Body of pancreas (tissue), 4 donors: Measurements from ENCODE around the gene CNOT6. TPM values are rescaled to one million over a fixed set of nuclear protein-coding genes. Genes with fewer than 3 reads are reported as not detected.

Source experiments
- ATAC-seq: fragments of 150-250 bp; one replicate; pipeline ENCODE4 v1.9.1; 2016
- DNase-seq, 4 donors: peaks; one replicate each; pipeline ENCODE4 v3.0.0-alpha.2; 2019
- H3K27ac ChIP-seq, 4 donors: fragments of 200-600 bp; sonication (generic); 1 replicate in 3 of 4; 2 replicates in 1 of 4; pipeline versions ENCODE4 v1.5.1 to v1.6.1; 2016 to 2019; ENCODE audit warnings: mild to moderate bottlenecking in 1 of 4, mixed read lengths in 1 of 4, moderate library complexity in 1 of 4
- H3K27me3 ChIP-seq, 2 donors: fragments of 200-600 bp; sonication (generic); one replicate each; pipeline ENCODE4 v1.6.0; 2016; ENCODE audit warnings: mild to moderate bottlenecking in 1 of 2
- H3K36me3 ChIP-seq, 2 donors: fragments of 200-600 bp; sonication (generic); replicated peaks in 1 of 2; 2 replicates each; pipeline ENCODE4 v1.5.1; 2016; ENCODE audit warnings: low read depth in 2 of 2; ENCODE audit not compliant: insufficient read depth in 1 of 2
- H3K4me1 ChIP-seq: fragments of 200-600 bp; sonication (generic); one replicate; pipeline ENCODE4 v1.6.0; 2016
- H3K4me3 ChIP-seq, 2 donors: fragments of 200-600 bp; sonication (generic); 1 replicate in 1 of 2; 2 replicates in 1 of 2; pipeline ENCODE4 v1.5.1; 2016 to 2019
- H3K9me3 ChIP-seq, 3 donors: fragments of 200-600 bp; sonication (generic); 1 replicate in 2 of 3; 2 replicates in 1 of 3; pipeline ENCODE4 v1.5.1; 2016
- CTCF ChIP-seq, 7 experiments: fragments of 450-650 bp in 4 of 7; fragments of 200-600 bp in 3 of 7; sonication (generic) in 3 of 7; IDR thresholded peaks; one replicate each; pipeline ENCODE4 v1.5.1; 2016 to 2019; ENCODE audit warnings: antibody characterized with exemption in 7 of 7
- POLR2A ChIP-seq, 3 donors: fragments of 450-650 bp; IDR thresholded peaks; one replicate each; pipeline ENCODE4 v1.6.1; 2016; ENCODE audit warnings: antibody characterized with exemption in 3 of 3, mild to moderate bottlenecking in 2 of 3
- WGBS, 2 donors: methylation state at CpG; one replicate each; pipeline ENCODE4 v1.1.5; 2017; 5-methylcytosine and 5-hydroxymethylcytosine counted together
- intact Hi-C: fragments of 100-400 bp; cut with DNase I; formaldehyde crosslinking; loops from one replicate; pipeline ENCODE4 v1.15.1; 2023
- total RNA-seq, 2 donors: library from RNA; depleted of rRNA; stranded (reverse); fragments of >200 nt; gene quantifications; one replicate each; pipeline ENCODE4 v1.1.0, GENCODE V29; 2016

The CNOT6 gene
- total RNA-seq, 2 donors from 2014 or later: 4.0 to 7.5 TPM

GRCh38 chr5:180600554-180601041 is 106.4 kb downstream of the CNOT6 start:
- intact Hi-C loops: loop anchor here (10.0 kb wide), 1 partner anchor 56 kb away; no protein-coding TSS in a partner anchor
- ATAC-seq: no peak
- no peak overlapping the region for H3K27ac ChIP-seq
- no peaks in the 10 kb centered on the region for H3K36me3 ChIP-seq
- H3K4me3 ChIP-seq: no peak overlapping the region
- H3K27me3 ChIP-seq: no peaks in the 10 kb centered on the region
- no peak for TF ChIP-seq POLR2A (IDR thresholded peaks at IDR 0.05)
- no peak for TF ChIP-seq CTCF (IDR thresholded peaks at IDR 0.05)
- H3K9me3 ChIP-seq: no peaks in the 10 kb centered on the region
- WGBS, 2 donors: 77 to 89% methylated on average over 10 to 12 of the region's 12 CpGs
- no peak for DNase-seq
- peaks cover 14% of the 10 kb centered on the region for H3K4me1 ChIP-seq

GRCh38 chr5:180601591-180602480 is 107.7 kb downstream of the CNOT6 start:
- DNase-seq: peak in 2 of 4 donors; percentile 3 to 6
- no peaks in the 10 kb centered on the region for H3K9me3 ChIP-seq
- intact Hi-C loops: loop anchor here (10.0 kb wide), 1 partner anchor 57 kb away; no protein-coding TSS in a partner anchor
- peaks cover 2% of the 10 kb centered on the region for H3K4me1 ChIP-seq
- WGBS, 2 donors: 84 to 86% methylated on average over 26 to 28 of the region's 36 CpGs
- no peak overlapping the region for H3K4me3 ChIP-seq
- no peak for TF ChIP-seq CTCF (IDR thresholded peaks at IDR 0.05)
- TF ChIP-seq POLR2A (IDR thresholded peaks at IDR 0.05): no peak
- ATAC-seq: no peak
- no peaks in the 10 kb centered on the region for H3K27me3 ChIP-seq
- H3K36me3 ChIP-seq: no peaks in the 10 kb centered on the region
- no peak overlapping the region for H3K27ac ChIP-seq

GRCh38 chr5:180602481-180603075 is 108.4 kb downstream of the CNOT6 start:
- Histone ChIP-seq H3K4me3 (no peak overlapping the region), H3K4me1 (no peaks in the 10 kb centered on the region), H3K9me3 (no peaks in the 10 kb centered on the region), H3K36me3 (no peaks in the 10 kb centered on the region), H3K27me3 (no peaks in the 10 kb centered on the region), H3K27ac (no peak overlapping the region)
- DNase-seq: no peak
- no peak for ATAC-seq
- 70 to 74% methylated on average over 7 to 13 of the region's 15 CpGs for WGBS, 2 donors
- intact Hi-C loops: loop anchor here (10.0 kb wide), 1 partner anchor 58 kb away; no protein-coding TSS in a partner anchor
- no peak for TF ChIP-seq CTCF (IDR thresholded peaks at IDR 0.05)
- TF ChIP-seq POLR2A (IDR thresholded peaks at IDR 0.05): no peak

- Histone ChIP-seq H3K36me3 (no peaks in the 10 kb centered on the region), H3K27ac (no peak overlapping the region), H3K4me3 (no peak overlapping the region), H3K4me1 (no peaks in the 10 kb centered on the region), H3K27me3 (no peaks in the 10 kb centered on the region), H3K9me3 (no peaks in the 10 kb centered on the region)
- WGBS, 2 donors: 87 to 92% methylated on average over 15 to 19 of the region's 19 CpGs
- intact Hi-C loops: loop anchor here (10.0 kb wide), 1 partner anchor 58 kb away; no protein-coding TSS in a partner anchor
- ATAC-seq (no peak), DNase-seq (peak in 1 of 4 donors; percentile 10)
- TF ChIP-seq POLR2A (IDR thresholded peaks at IDR 0.05) (no peak), CTCF (IDR thresholded peaks at IDR 0.05) (no peak)
These were observed 109.0 kb downstream of the CNOT6 start for GRCh38 chr5:180603076-180603594.
